Natural killer cell (primary cell): ENCODE measurements around the gene FNDC3B. TPM values are rescaled to one million over a fixed set of nuclear protein-coding genes. Genes with fewer than 3 reads are reported as not detected.

Experiments
- ATAC-seq, 3 donors: fragments of 150-1000 bp in 2 of 3; fragments of 200-7000 bp in 1 of 3; cut with Tn5 transposase; 1 replicate in 1 of 3; 2 replicates in 2 of 3; pipeline ENCODE4 v1.10.0; 2021; ENCODE audit warnings: mild to moderate bottlenecking in 2 of 3, moderate library complexity in 2 of 3
- DNase-seq, 2 donors: peaks; one replicate each; pipeline versions ENCODE4 v3.0.0 to v3.0.0-alpha.2; 2013 to 2021; ENCODE audit warnings: mixed read lengths in 1 of 2
- H3K27ac ChIP-seq: one replicate; pipeline ENCODE4 v1.5.1; 2013; ENCODE audit warnings: mild to moderate bottlenecking, low read length
- H3K27me3 ChIP-seq: one replicate; pipeline ENCODE4 v1.6.1; 2013; ENCODE audit warnings: low read length; ENCODE audit not compliant: control insufficient read depth, insufficient read depth
- H3K36me3 ChIP-seq: one replicate; pipeline ENCODE4 v1.6.1; 2013; ENCODE audit warnings: low read length; ENCODE audit not compliant: control insufficient read depth, insufficient read depth
- H3K4me1 ChIP-seq: one replicate; pipeline ENCODE4 v1.6.1; 2013; ENCODE audit warnings: low read length; ENCODE audit not compliant: control insufficient read depth, insufficient read depth
- H3K4me3 ChIP-seq: one replicate; pipeline ENCODE4 v1.5.1; 2013; ENCODE audit warnings: low read length
- H3K9me3 ChIP-seq: one replicate; pipeline ENCODE4 v1.6.1; 2013; ENCODE audit warnings: low read length; ENCODE audit not compliant: control insufficient read depth, insufficient read depth
- H3K27ac Mint-ChIP-seq, 2 donors: one replicate each; pipeline ENCODE4 v1.8.0; 2022; ENCODE audit warnings: mild to moderate bottlenecking in 2 of 2, mixed read lengths in 2 of 2, moderate library complexity in 1 of 2
- H3K27me3 Mint-ChIP-seq, 2 donors: one replicate each; pipeline ENCODE4 v1.8.0; 2022; ENCODE audit warnings: low read depth in 2 of 2, mixed read lengths in 2 of 2
- H3K36me3 Mint-ChIP-seq: one replicate; pipeline ENCODE4 v1.8.0; 2022; ENCODE audit warnings: mixed read lengths
- H3K4me1 Mint-ChIP-seq, 2 donors: one replicate each; pipeline ENCODE4 v1.8.0; 2022; ENCODE audit warnings: mixed read lengths in 2 of 2
- H3K4me3 Mint-ChIP-seq: one replicate; pipeline ENCODE4 v1.8.0; 2022; ENCODE audit warnings: mild to moderate bottlenecking, moderate library complexity, mixed read lengths
- H3K9me3 Mint-ChIP-seq, 2 donors: one replicate each; pipeline ENCODE4 v1.8.0; 2022; ENCODE audit warnings: mixed read lengths in 2 of 2
- CTCF ChIP-seq: fragments of 200-600 bp; IDR thresholded peaks from one replicate; pipeline ENCODE4 v1.8.0; 2022; ENCODE audit warnings: antibody characterized with exemption
- WGBS: methylation state at CpG from one replicate; pipeline ENCODE4 v1.1.7; 2013; ENCODE audit warnings: missing lambda C conversion rate; ENCODE audit not compliant: insufficient coverage; 5-methylcytosine and 5-hydroxymethylcytosine counted together
- intact Hi-C: fragments of 100-400 bp; cut with micrococcal nuclease; formaldehyde crosslinking; loops from one replicate; pipeline ENCODE4 v1.14.2; 2022
- total RNA-seq, 4 donors: library from RNA; stranded (reverse); fragments of 120-200 nt in 1 of 4; gene quantifications; one replicate each; pipeline versions ENCODE4 v1.2.3 to v1.2.4, GENCODE V29; 2013 to 2022

FNDC3B gene
- total RNA-seq, 3 donors from 2014 or later (not counting 1 experiment from before 2014, with no cell fraction given) = 154 to 214 (median 206) TPM

- no peak for TF ChIP-seq CTCF
- no peaks in the 10 kb centered on the region for H3K27me3 Mint-ChIP-seq
- DNase-seq (no peak), ATAC-seq (no peak)
- H3K36me3 Mint-ChIP-seq = peaks cover 7% of the 10 kb centered on the region
- Histone ChIP-seq H3K27me3 (no peaks in the 10 kb centered on the region), H3K4me1 (no peaks in the 10 kb centered on the region), H3K9me3 (no peaks in the 10 kb centered on the region), H3K27ac (no peak overlapping the region), H3K36me3 (peaks cover 2% of the 10 kb centered on the region), H3K4me3 (no peak overlapping the region)
- H3K27ac Mint-ChIP-seq = peak overlapping the region; percentile 64 to 84
- 100% methylated on average over 1 of the region's 1 CpG for WGBS
- H3K4me1 Mint-ChIP-seq = peaks cover 55 to 63% of the 10 kb centered on the region in 2 donors
- no peaks in the 10 kb centered on the region for H3K9me3 Mint-ChIP-seq
- intact Hi-C loops = no loop called here
- no peak overlapping the region for H3K4me3 Mint-ChIP-seq
Observed at GRCh38 chr3:172275586-172275985, 236.2 kb downstream of the FNDC3B start.

GRCh38 chr3:172276103-172276502 is 236.7 kb downstream of the FNDC3B start:
- no peaks in the 10 kb centered on the region for H3K9me3 Mint-ChIP-seq
- peaks cover 7% of the 10 kb centered on the region for H3K36me3 Mint-ChIP-seq
- TF ChIP-seq CTCF = peak; percentile 47
- H3K27ac Mint-ChIP-seq = peak overlapping the region; percentile 64 to 84
- no peaks in the 10 kb centered on the region for H3K27me3 Mint-ChIP-seq
- H3K4me3 ChIP-seq = no peak overlapping the region
- no peak overlapping the region for H3K27ac ChIP-seq
- H3K9me3 ChIP-seq = no peaks in the 10 kb centered on the region
- H3K4me1 Mint-ChIP-seq = peaks cover 57 to 59% of the 10 kb centered on the region in 2 donors
- peaks cover 2% of the 10 kb centered on the region for H3K36me3 ChIP-seq
- intact Hi-C loops = no loop called here
- DNase-seq = peak in 1 of 2 donors; percentile 22
- ATAC-seq = peak in 2 of 3 donors; percentile 47 to 50
- H3K4me1 ChIP-seq = no peaks in the 10 kb centered on the region
- H3K27me3 ChIP-seq = no peaks in the 10 kb centered on the region
- peak overlapping the region; percentile 10 for H3K4me3 Mint-ChIP-seq

GRCh38 chr3:172277151-172277652 is 237.8 kb downstream of the FNDC3B start:
- Histone ChIP-seq H3K27ac (no peak overlapping the region), H3K27me3 (no peaks in the 10 kb centered on the region), H3K36me3 (peaks cover 2% of the 10 kb centered on the region), H3K4me3 (no peak overlapping the region), H3K4me1 (no peaks in the 10 kb centered on the region), H3K9me3 (no peaks in the 10 kb centered on the region)
- H3K27ac Mint-ChIP-seq = no peak overlapping the region
- no peak overlapping the region for H3K4me3 Mint-ChIP-seq
- intact Hi-C loops = no loop called here
- no peaks in the 10 kb centered on the region for H3K9me3 Mint-ChIP-seq
- no peak for TF ChIP-seq CTCF
- 97% methylated on average over 5 of the region's 5 CpGs for WGBS
- peaks cover 55 to 57% of the 10 kb centered on the region in 2 donors for H3K4me1 Mint-ChIP-seq
- DNase-seq (no peak), ATAC-seq (no peak)
- H3K36me3 Mint-ChIP-seq = peaks cover 7% of the 10 kb centered on the region
- H3K27me3 Mint-ChIP-seq = no peaks in the 10 kb centered on the region

- peaks cover 7% of the 10 kb centered on the region for H3K36me3 Mint-ChIP-seq
- H3K4me1 Mint-ChIP-seq = peaks cover 55 to 61% of the 10 kb centered on the region in 2 donors
- no peaks in the 10 kb centered on the region for H3K9me3 Mint-ChIP-seq
- Histone ChIP-seq H3K36me3 (peaks cover 2% of the 10 kb centered on the region), H3K9me3 (no peaks in the 10 kb centered on the region), H3K27me3 (no peaks in the 10 kb centered on the region), H3K27ac (no peak overlapping the region), H3K4me3 (no peak overlapping the region), H3K4me1 (no peaks in the 10 kb centered on the region)
- H3K4me3 Mint-ChIP-seq = no peak overlapping the region
- intact Hi-C loops = no loop called here
- H3K27ac Mint-ChIP-seq = peak overlapping the region in 1 of 2 donors; percentile 22
- WGBS = 98% methylated on average over 4 of the region's 5 CpGs
- no peaks in the 10 kb centered on the region for H3K27me3 Mint-ChIP-seq
- no peak for TF ChIP-seq CTCF
- DNase-seq = no peak
- ATAC-seq = no peak
Observed at GRCh38 chr3:172279191-172279640, 239.8 kb downstream of the FNDC3B start.
